ENCODE results near the gene CTIF.

CTIF gene

DNA sequence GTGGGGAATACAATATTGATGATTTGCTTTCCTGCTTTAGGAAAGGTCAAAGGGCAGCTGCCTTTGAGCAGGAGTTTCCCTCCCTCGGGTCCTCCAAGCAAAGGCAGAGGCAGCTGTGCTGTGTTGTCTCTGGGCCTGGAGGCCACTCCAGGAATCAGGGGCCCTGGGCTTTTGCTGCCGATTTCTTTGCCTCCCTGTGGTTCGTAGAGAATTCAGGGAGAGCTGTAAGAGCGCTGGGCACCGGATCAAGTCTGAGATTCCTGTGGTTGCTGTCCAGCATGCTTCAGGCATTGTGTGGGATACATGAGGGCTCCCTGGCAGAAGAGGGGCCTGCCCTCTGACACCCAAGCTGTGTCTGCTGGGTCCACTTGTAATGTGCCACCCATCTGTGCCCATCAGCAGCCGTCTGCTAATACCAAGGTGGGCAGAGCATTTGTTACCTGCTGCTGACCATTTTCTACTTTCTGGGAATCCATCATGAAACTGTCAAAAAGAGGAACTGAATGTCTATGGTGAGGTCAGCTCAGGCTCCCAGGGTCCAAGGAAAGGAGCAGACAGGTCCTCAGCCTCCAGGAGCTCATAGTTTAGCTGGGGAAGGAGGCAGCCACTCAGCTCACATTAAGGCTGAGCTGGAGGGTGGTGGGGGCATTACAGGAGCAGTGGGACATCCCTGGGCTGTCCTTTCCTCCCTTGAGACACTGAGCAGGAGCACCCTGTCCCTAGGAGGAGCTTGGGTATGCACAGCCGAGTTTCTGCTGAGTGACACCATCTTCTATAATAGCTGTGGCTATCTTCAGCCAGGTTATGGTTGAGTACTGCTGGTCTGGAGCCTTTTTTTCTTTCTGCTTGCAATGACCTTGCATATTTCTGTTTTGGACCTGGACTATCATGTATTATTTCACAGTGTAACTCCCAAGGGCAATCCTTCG, 68.5 kb downstream of the CTIF start:
- DNase-seq, result no peak

DNA sequence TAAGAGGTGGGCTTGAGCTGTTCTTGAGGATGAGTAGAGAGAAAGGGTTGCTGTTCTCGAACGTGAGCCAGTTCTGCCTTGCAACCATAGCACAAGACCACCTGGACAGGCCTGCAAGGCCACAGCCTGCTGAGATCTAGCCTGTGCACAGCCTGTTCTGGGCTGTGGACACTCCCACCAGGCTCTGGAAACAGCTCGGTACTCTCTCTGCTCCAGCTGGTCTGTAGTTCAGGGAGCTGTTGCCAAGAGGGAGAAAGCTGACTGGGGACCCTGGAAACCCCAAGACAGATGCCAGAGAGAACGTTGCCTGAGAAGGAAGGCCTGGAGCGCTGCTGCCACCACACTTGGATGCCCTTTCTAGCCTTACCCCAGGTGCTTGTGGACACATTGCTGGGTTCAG, 69.8 kb downstream of the CTIF start:
- no peak for DNase-seq

DNA sequence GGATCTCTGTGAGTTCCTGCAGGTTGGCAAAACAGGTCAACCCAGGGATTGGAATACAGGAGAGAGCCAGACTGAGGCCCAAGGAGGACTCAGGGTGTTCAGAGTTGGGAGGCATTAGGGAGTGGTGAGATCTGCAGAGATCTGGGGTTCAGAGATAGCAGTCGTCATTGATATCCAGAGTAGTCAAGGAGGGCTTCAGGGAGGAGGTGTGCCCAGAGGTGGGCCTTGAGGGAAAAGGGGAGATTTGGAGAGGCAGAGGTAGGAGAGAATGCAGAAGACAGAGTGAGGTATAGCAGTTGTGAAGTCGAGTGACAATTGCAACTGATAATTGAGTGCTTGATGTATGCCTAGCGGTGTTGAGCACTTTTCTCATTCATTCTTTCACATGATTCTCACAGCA, 70.3 kb downstream of the CTIF start:
- no peak for DNase-seq

DNA sequence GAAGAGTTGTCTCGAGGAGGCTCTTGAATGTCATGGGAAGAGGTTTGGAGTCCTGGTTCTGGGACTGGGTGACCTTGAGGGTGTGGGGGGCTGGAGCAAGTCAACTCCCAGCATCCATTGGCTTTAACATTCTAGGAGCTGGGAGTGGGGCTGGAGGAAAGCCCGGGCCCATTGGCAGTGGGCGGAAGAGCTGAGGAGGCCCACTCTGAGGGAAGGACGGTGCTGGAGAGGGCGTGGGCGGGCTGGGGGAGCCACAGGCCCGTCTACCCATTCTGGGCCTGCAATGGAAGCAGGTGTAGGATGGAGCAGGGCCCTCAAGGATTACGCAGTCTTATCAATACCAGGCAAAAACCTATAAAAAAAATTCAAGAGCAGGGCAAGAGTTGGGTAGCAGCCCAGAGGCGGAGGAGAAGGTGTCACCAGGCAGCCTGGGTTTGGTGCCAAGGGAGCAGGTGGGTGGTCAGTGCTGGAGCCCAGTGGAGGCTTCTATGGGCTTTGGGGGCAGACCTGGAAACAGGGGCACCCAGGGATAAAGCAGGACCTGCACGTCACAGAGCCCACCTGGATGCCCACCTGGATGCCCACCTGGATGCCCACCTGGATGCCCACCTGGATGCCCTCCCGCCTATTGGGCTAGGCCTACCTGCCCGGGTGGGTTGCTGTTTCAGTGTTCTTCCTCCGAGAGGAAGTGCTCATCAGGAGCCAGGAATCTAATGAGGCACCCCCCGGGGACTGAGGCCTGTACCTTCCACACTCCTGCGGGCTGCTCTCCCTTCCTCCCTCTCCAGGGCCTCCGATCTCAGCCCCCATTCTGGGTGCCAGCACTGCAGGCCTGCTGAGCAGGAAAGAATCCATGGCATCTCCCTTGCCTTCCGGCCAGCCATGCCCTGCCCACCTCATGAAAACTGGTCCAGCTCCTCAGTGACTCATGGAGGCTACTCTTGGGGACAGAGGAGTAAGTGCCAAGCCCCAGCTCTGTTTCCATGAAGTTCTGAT, 71.3 kb downstream of the CTIF start:
- no peak for DNase-seq

DNA sequence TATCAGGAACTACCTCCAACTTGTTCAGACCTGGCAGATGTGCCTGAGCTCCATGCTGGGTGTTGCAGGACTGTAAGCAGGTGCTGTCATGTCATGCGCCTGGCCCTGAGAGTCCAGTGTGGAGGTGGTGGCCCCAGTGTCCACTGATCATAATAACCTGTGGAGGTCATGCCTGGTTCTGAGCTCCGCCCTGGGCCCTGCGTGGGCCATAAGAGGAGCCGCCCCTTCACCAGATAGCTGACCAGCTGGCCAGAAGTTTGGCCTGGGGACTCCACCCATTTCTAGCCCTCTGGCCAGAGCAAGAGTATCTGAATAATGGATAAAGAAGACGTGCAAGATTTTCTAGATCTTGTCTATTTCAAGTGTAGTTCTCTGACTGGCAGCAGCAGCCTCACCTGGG, 72.4 kb downstream of the CTIF start:
- no peak for DNase-seq

DNA sequence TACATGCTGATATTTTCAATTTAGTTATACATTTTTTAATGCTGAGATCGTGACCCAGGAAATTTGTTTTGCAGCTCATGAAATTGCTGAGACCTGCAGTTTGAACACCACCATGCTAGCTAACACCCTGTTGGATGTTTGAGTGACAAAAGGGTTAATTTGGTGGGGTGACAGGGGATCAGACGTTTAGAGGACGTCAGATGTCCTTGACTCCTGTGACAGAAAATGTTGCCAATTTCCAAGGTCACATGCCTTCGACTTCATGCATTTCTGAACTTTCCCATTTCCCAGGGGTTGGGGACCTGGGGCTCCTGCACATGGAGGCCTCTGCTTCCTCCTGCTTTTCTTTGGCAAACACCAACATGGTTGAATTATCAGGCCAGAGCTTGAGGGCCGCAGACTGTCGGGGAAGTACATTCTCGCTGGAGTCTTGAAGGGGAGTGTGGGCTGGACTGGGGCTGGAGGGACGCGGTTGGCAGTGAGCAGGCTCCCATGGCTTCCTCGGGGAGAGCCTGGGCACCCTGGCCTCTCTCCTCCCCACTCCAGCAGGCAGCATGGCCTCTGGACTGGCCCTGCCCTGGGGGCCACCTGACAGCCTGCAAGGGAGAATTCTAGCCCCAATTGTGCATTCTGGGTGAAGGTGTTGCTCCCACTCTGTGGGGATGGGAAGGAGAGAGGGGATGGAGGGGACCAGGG, 73.1 kb downstream of the CTIF start:
- DNase-seq, result no peak

DNA sequence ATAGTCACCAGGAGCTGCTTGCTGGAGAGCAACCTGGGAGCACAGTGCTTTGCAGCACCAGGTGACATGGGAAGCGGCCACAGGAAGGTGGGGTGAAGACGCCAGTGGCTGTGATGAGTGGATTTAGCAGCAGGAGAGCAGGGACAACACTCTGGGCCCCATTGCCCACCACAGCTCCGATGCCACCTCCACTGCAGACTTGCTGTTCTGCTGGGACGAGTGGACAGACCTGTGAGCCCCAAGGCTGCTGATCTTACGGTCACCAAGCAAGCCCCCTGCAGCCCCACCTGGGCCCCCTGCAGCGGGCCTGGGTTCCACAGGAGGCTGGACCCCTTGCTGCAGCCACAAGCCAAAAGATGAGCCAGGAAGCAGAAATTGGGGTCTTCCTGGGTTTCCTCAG, 73.7 kb downstream of the CTIF start:
- DNase-seq, result no peak

DNA sequence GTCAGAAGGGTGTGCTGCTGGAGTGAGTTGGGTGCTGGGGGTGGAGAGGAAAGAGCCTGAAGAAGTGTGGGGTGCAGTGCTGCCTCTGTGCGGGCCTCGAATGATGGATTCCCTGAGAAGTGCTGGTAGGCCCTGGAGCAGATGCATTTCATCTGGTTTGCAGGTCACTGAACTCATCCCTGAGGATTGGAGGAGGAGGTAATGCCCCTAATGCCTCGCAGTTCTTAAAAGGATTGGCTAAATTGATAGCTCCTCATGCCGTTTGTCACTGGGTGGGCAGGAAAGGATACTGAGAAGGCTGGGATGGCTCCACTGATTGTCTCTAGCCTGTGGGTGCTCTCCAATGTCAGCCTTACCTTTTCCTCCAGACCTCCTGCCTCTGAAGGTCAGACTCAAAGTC, 74.1 kb downstream of the CTIF start:
- no peak for DNase-seq

DNA sequence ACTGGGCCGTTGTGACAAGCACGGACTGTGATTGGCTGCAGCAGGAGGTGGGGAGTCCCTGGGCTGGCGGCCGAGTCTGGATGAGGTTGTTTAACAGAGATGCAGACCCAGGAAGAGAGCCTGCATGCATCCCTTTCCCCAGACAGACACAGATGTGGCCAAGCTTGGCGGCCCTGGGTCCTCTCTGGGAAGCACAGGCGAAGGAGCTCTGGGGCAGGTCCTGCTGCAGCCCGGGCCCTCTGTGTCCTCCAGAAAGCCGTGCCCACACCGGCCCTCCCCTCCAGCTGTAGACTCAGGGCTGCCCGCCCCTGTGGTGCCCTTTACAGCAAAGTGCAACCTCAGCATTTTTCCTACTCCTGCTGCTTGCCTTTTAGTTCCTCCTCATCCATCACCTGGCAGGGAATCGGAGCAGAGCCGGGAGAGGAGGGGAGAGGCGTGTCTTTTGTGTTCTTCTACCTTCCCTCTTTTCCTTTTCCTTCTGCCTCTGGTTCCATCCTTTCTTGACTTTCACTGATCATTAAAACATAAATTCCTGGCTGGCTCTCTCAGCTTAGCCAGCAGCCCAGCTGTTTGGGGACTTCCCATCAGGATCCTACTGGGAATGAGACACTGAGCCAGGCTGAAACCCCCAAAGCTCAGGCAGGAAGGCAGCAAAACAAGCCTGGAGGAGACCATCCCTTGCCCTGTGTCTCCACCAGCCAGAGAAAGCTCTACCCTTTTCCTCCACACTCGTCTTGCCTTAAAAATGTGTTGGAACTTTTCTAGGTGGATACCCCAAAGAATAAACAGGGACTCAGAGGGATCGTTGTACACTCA, 75.0 kb downstream of the CTIF start:
- no peak for DNase-seq

DNA sequence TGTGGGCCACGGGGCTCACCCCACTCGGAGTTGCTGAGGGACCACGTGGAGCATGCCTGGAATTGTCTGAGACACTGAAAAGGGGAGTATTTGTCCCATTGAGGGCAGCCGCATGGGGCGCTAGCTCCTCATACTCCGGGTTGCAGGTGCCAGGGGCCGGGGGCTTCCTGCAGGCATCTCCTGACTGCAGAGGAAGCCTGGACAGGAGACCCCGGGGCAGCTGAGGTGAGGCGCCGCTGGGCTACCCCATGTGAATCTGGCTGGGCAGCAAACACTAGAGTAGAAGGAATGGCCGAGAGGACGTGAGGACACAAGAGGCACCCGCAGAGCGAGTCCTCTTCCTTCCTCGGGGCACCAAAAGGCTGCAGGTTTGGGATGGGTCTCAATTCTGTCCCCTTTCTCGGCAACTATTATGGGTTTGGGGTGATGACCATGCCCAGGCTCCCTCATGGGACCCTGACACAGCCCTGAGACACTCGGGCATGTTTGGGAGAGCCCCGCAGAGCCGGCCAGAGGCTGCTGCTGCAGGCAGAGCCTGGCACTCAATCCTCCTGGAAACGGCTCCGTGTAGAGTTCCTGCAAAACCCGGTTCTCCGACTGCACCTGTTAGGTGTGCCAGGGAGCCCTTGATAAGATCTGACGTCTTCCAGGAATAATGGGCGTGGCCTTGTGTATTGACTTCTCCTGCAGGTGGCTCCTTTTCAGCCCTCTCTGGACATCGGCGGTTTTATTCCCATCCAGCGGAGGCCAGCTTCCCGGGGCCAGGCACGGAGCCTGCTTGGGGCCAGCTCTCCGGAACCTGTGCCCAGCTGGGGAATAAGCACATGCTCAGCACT, 77.0 kb downstream of the CTIF start:
- no peak for DNase-seq

DNA sequence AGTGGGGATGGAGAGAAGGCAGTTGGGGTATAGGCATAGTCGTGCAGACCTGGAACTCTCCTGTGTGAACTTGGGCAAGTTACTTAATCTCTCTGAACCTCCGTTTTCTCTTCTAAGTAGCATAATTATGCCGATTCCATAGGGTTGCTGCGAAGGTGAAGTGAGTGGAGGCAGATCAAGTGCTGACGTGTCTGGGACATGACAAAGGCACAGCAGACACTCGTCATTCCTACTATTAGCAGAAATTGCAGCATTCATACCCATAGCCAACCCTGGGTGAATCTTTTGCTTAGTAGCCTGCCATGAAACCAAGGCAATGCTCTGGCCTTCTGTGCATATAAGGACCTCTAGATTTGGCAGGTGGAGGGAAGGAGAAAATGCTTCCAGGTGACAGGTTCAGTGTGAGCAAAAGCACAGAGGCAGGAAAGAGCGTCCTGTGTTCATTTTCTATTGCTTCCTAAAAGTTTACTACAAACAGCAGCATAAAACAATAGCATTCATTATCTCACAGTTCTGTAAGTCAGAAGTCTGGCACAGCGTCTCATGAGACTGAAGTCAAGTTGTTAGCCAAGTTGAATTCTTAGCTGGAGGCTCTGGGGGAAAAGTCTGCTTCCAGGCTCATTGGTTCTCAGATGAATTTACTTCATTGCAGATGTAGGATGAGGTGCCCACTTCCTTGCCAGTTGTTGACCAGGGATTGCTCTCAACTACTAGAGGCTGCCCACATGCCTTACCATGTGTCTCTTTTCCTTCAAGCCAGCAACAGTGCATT, 77.8 kb downstream of the CTIF start:
- DNase-seq, result no peak

DNA sequence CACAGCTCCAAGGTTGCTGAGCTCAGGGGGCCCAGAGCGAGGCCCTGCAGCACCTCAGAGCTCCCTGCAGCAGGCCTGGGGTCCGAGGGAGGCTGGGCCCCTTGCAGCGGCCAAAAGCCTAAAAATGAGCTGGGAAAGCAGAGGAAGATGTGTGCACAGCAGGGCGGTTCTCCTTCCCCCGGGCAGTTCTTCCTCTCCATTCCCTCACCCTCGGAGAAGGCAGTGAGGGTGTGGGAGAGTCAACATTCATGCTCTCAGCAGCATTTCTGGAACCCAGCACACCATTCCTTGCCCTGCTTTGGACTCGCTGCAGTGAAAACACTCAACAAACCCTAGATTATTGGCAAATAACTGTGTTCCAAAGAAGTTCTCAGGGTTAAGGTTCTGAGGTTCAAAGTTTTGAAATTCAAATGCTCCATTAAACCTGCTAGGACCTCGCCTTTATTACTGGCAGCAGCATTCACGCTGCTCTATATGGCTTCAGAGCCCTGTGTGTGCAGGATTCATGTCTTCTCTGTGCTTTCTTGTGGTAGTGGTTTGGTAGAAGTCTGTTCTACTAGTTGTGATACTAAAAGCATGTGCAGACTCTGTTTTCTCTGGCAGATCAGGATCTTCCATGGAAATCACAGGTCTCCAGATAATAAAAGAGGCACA, 79.1 kb downstream of the CTIF start:
- DNase-seq, result no peak

DNA sequence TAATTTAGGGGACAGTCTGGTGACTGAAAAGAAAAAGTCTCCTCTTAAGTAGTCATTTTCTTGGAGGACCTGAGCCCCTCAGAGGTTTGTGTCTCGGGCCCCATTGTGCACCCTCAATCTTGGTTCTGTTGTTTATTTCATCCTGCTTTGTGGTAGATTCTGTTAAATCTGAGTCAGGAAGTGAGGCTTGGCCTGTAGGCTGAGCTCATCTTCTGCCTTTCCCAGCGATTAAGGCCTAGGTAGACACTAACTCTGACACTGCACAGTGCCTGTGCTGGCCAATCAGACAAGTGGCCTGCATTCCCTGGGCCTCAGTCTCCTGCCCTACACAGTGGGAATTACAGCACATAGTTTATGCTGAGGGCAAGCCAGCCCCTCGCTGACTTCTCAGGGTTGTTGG, 80.2 kb downstream of the CTIF start:
- DNase-seq, result no peak

DNA sequence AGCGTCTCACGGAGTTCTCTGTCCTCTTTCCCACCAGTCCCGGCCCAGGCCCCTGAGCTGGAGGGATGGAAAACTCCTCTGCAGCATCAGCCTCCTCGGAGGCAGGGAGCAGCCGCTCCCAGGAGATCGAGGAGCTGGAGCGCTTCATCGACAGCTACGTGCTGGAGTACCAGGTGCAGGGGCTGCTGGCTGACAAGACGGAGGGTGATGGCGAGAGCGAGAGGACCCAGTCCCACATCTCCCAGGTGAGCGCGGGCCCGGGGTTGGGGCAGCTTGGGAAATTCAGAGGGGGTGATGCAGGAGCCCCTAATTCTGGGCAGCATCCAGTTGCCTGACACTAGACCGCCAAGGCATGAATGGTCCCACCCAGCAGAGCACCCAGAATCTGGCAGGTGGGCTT, 80.7 kb downstream of the CTIF start:
- DNase-seq, result no peak

DNA sequence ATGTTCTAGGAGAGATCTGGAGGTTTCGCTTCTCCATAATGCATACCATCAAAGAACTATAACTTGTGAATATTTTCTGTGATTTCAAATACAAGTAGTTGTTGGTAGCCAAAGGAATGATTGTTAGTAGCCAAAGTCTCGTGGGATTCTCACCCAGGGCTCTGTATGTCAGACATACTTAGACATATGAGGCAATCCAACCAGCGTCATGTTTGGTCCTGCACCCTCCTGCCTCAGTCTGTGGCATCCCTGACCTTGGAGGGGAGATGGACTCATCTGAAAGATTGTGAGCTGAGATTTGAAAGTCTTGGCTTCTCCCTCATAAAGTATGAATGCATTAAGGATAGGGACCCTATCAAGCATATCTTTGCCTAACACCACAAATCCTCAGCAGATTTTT, 81.2 kb downstream of the CTIF start:
- DNase-seq, result no peak

DNA sequence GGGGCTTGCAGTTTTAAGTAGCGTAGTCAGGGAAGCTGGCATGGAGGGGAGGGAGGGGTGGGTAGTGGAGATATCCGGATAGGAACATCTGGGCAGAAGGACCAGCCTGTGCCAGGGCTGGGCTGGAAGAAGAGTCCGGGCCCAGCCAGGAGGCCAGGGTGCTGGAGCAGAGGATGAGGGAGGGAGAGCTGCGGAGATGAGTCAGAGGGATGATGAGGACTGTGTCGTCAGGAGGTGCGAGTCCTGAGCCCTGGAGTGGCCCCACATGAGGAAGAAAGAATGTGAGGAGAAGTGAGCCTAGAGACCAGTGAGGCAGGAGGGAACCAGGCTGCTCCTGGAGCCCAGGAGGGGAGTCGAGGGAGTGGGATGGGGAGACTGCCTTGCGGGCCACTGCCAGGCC, 82.4 kb downstream of the CTIF start:
- DNase-seq, result no peak

DNA sequence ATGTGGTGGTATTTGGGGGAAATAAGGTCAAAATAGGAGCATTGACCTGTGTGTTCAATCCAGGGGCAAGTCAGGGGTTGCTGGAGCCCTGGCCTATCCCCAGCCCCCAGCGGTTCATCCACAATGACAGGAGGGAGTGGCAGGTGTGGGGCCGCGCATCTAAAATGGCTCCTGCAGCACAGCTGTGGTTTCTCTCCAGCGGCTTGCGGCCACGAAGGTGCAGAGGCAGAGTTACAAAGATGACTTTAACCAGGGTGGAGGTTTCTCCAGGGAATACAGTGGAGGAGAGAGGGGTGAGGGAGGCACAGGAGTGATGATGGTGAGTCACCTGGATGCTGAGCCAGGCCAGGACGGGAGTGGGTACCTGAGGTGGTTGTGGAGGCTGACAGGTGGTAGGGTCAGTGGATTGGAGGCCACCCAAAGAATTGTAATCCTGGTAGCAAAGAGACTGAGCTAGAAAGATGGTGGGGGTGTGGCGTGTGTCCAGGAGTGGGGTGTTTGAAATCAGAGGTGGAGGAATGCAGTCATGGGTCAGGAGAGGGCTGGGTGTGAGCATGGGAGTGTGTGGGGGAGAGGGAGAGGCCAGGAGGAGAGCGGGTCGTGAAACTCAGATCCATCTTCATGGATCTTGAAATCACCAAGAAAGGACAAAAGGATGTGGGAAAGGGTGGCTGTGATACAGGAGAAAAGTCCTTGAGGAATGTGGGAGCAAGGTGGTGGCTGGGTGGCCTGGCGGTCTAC, 83.2 kb downstream of the CTIF start:
- no peak for DNase-seq

DNA sequence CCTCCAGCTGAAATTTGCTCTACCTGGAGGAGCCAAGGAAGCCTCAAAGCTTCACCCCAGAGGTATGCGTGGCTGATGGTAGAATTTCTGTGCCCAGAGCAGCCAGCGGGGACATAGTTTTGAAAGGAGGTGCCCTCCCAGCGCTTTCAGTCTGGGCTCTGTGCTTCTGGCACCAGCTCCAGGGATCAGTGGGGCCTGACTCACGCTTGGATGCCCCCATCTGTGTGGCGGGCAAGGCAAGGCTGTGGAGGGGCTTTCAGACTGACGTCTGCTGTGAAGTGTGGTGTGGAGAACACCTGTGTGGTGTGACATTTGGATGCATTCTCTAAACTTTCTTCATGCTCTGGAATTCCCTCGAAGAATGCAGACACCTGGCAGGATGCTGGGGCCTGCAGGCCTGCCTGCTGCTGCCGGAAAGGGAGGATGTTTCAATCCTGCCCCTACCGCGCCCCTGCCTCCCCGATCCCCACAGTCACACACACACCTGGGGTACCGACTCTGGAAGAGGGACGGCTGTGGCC, 84.1 kb downstream of the CTIF start:
- no peak for DNase-seq
